ENCODE data around the gene CHD2. TPM values are rescaled to one million over a fixed set of nuclear protein-coding genes. Genes with fewer than 3 reads are reported as not detected.

CHD2 gene
- total and polyA plus RNA-seq, 10 of the 15 experiments (the other 5 are each of a cell fraction or from before 2014, with no cell fraction given), result 38.1 to 94.7 (median 63.3) TPM

- TF ChIP-seq, protein P1, sequence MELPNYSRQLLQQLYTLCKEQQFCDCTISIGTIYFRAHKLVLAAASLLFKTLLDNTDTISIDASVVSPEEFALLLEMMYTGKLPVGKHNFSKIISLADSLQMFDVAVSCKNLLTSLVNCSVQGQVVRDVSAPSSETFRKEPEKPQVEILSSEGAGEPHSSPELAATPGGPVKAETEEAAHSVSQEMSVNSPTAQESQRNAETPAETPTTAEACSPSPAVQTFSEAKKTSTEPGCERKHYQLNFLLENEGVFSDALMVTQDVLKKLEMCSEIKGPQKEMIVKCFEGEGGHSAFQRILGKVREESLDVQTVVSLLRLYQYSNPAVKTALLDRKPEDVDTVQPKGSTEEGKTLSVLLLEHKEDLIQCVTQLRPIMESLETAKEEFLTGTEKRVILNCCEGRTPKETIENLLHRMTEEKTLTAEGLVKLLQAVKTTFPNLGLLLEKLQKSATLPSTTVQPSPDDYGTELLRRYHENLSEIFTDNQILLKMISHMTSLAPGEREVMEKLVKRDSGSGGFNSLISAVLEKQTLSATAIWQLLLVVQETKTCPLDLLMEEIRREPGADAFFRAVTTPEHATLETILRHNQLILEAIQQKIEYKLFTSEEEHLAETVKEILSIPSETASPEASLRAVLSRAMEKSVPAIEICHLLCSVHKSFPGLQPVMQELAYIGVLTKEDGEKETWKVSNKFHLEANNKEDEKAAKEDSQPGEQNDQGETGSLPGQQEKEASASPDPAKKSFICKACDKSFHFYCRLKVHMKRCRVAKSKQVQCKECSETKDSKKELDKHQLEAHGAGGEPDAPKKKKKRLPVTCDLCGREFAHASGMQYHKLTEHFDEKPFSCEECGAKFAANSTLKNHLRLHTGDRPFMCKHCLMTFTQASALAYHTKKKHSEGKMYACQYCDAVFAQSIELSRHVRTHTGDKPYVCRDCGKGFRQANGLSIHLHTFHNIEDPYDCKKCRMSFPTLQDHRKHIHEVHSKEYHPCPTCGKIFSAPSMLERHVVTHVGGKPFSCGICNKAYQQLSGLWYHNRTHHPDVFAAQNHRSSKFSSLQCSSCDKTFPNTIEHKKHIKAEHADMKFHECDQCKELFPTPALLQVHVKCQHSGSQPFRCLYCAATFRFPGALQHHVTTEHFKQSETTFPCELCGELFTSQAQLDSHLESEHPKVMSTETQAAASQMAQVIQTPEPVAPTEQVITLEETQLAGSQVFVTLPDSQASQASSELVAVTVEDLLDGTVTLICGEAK (IDR thresholded peaks at IDR 0.05; ENCODE audit: borderline replicate concordance), result no peak
- TF ChIP-seq ATF2 (IDR thresholded peaks at IDR 0.05; ENCODE audit: low read length) (no peak), HDAC2 (IDR thresholded peaks at IDR 0.05) (no peak), E2F4 (IDR thresholded peaks at IDR 0.05; ENCODE audit: low read depth, low read length) (no peak)
These were observed 49.6 kb downstream of the CHD2 start (continued) for GRCh38 chr15:92949604-92950249.

All from GM12878 (cell line).